H1 (cell line): ENCODE data around the gene P2RX2. TPM values are rescaled to one million over a fixed set of nuclear protein-coding genes. Genes with fewer than 3 reads are reported as not detected.

Experiments
- CTCF ChIA-PET: fragments of 300-600 bp; sonication (Branson Sonifier 250); formaldehyde crosslinking; loops from one replicate; lab custom pipeline; 2021; ENCODE audit not compliant: partially characterized antibody; lab: Charles Lee
- POLR2A ChIA-PET: fragments of 300-600 bp; sonication (Branson Sonifier 250); formaldehyde crosslinking; loops from one replicate; lab custom pipeline; 2021; ENCODE audit warnings: inconsistent platforms; ENCODE audit not compliant: partially characterized antibody; lab: Charles Lee
- DNase-seq, 2 experiments: peaks; one replicate each; pipeline versions ENCODE4 v3.0.0 to v3.0.0-alpha.2; 2010 to 2022; ENCODE audit warnings: low spot score in 2 of 2, low read depth in 1 of 2, mixed read lengths in 1 of 2
- FAIRE-seq: peaks from 2 replicates; lab custom pipeline; 2011; peaks lifted over from hg19 to GRCh38; lab: Jason Lieb, UNC
- H2AFZ ChIP-seq: 2 replicates; pipeline ENCODE4 v1.8.1; 2012; ENCODE audit warnings: low read length, inconsistent platforms
- H2AK5ac ChIP-seq: 2 replicates; pipeline ENCODE4 v1.6.1; 2013; ENCODE audit warnings: low read depth, low read length
- H2BK120ac ChIP-seq: replicated peaks from 2 replicates; pipeline ENCODE3; 2013; ENCODE audit warnings: low read depth, low read length, inconsistent platforms
- H2BK12ac ChIP-seq: 2 replicates; pipeline ENCODE4 v1.6.1; 2013; ENCODE audit warnings: low read depth, low read length
- H2BK15ac ChIP-seq: 2 replicates; pipeline ENCODE4 v1.6.1; 2013; ENCODE audit warnings: low read length
- H2BK20ac ChIP-seq: 2 replicates; pipeline ENCODE4 v1.6.1; 2013; ENCODE audit warnings: low read length
- H2BK5ac ChIP-seq: 2 replicates; pipeline ENCODE4 v1.6.1; 2013; ENCODE audit warnings: low read depth, low read length
- H3K14ac ChIP-seq: 2 replicates; pipeline ENCODE4 v1.6.1; 2013; ENCODE audit warnings: inconsistent platforms; ENCODE audit not compliant: insufficient read length
- H3K18ac ChIP-seq: 2 replicates; pipeline ENCODE4 v1.6.1; 2013; ENCODE audit warnings: low read length; ENCODE audit errors: extremely low read depth
- H3K23ac ChIP-seq: 2 replicates; pipeline ENCODE4 v1.6.1; 2013; ENCODE audit warnings: inconsistent platforms; ENCODE audit not compliant: insufficient read length
- H3K23me2 ChIP-seq: 2 replicates; pipeline ENCODE4 v1.6.1; 2013; ENCODE audit warnings: low read depth, low read length
- H3K27ac ChIP-seq: 2 replicates; pipeline ENCODE4 v1.6.1; 2011; ENCODE audit warnings: low read depth, low read length, inconsistent platforms
- H3K27me3 ChIP-seq, 4 experiments: replicated peaks in 1 of 4; 1 replicate in 1 of 4; 2 replicates in 3 of 4; pipeline versions ENCODE4 v1.6.1 to v1.8.1; 2011 to 2013; ENCODE audit warnings: low read length in 3 of 4, mild to moderate bottlenecking in 3 of 4, inconsistent platforms in 2 of 4, mixed read lengths in 2 of 4, moderate library complexity in 1 of 4; ENCODE audit not compliant: control insufficient read depth in 3 of 4, insufficient read depth in 3 of 4; ENCODE audit errors: extremely low read depth in 1 of 4
- H3K36me3 ChIP-seq, 4 experiments: 2 replicates each; pipeline versions ENCODE4 v1.6.1 to v1.8.1; 2011 to 2013; ENCODE audit warnings: mild to moderate bottlenecking in 4 of 4, low read length in 3 of 4, moderate library complexity in 2 of 4, control low read depth in 1 of 4, inconsistent platforms in 1 of 4; ENCODE audit not compliant: insufficient read depth in 4 of 4, control insufficient read depth in 2 of 4
- H3K4ac ChIP-seq: replicated peaks from 2 replicates; pipeline ENCODE3; 2013; ENCODE audit warnings: low read length, low read depth, mixed read lengths, inconsistent platforms; ENCODE audit not compliant: insufficient read length
- H3K4me1 ChIP-seq, 4 experiments: replicated peaks in 1 of 4; 1 replicate in 1 of 4; 2 replicates in 3 of 4; pipeline versions ENCODE4 v1.6.1 to v1.8.1; 2011 to 2013; ENCODE audit warnings: low read length in 3 of 4, inconsistent platforms in 2 of 4, mixed read lengths in 1 of 4; ENCODE audit not compliant: insufficient read depth in 4 of 4, control insufficient read depth in 3 of 4
- H3K4me2 ChIP-seq, 2 experiments: 2 replicates each; pipeline versions ENCODE4 v1.6.1 to v1.8.1; 2011 to 2013; ENCODE audit warnings: low read depth in 2 of 2, low read length in 2 of 2, control low read depth in 1 of 2, inconsistent platforms in 1 of 2, mild to moderate bottlenecking in 1 of 2; ENCODE audit not compliant: insufficient read depth in 1 of 2
- H3K4me3 ChIP-seq, 4 experiments: fragments of 200-600, 300-600 bp in 1 of 4; sonication (generic), shearing (Covaris generic), sonication (Bioruptor Twin) in 1 of 4; 2 replicates each; pipeline versions ENCODE4 v1.5.1 to v1.8.1; 2011 to 2016; ENCODE audit warnings: low read length in 4 of 4, low read depth in 3 of 4, control low read depth in 2 of 4, inconsistent platforms in 2 of 4, mild to moderate bottlenecking in 2 of 4, mixed read lengths in 1 of 4, moderate library complexity in 1 of 4; ENCODE audit not compliant: insufficient read depth in 2 of 4; ENCODE audit errors: extremely low read depth in 1 of 4
- H3K56ac ChIP-seq: replicated peaks from 2 replicates; pipeline ENCODE3; 2013; ENCODE audit warnings: low read depth, mild to moderate bottlenecking, mixed read lengths, low read length, inconsistent platforms; ENCODE audit not compliant: insufficient read length
- H3K79me1 ChIP-seq: 2 replicates; pipeline ENCODE4 v1.6.1; 2013; ENCODE audit warnings: low read depth, low read length, control low read depth
- H3K79me2 ChIP-seq, 2 experiments: 2 replicates each; pipeline versions ENCODE4 v1.6.1 to v1.8.1; 2012 to 2013; ENCODE audit warnings: low read length in 2 of 2, mild to moderate bottlenecking in 2 of 2, inconsistent platforms in 1 of 2; ENCODE audit not compliant: insufficient read depth in 2 of 2, control insufficient read depth in 1 of 2
- H3K9ac ChIP-seq, 4 experiments: replicated peaks in 1 of 4; 1 replicate in 1 of 4; 2 replicates in 3 of 4; pipeline versions ENCODE4 v1.6.1 to v1.8.1; 2011 to 2013; ENCODE audit warnings: low read depth in 3 of 4, low read length in 3 of 4, control low read depth in 2 of 4, mild to moderate bottlenecking in 2 of 4, moderate library complexity in 2 of 4, inconsistent platforms in 1 of 4; ENCODE audit errors: extremely low read depth in 1 of 4
- H3K9me3 ChIP-seq, 2 experiments: 2 replicates each; pipeline versions ENCODE4 v1.6.1 to v1.8.1; 2012 to 2013; ENCODE audit warnings: mild to moderate bottlenecking in 2 of 2, moderate library complexity in 2 of 2, control low read depth in 1 of 2, inconsistent platforms in 1 of 2, low read depth in 1 of 2, low read length in 1 of 2, mixed read lengths in 1 of 2; ENCODE audit not compliant: insufficient read depth in 2 of 2
- H4K20me1 ChIP-seq, 2 experiments: replicated peaks in 1 of 2; 2 replicates each; pipeline versions ENCODE3 to v1.8.1; 2011 to 2013; ENCODE audit warnings: inconsistent platforms in 2 of 2, low read length in 2 of 2, mild to moderate bottlenecking in 1 of 2; ENCODE audit not compliant: insufficient read depth in 2 of 2, control insufficient read depth in 1 of 2
- H4K5ac ChIP-seq: 2 replicates; pipeline ENCODE4 v1.6.1; 2013; ENCODE audit warnings: low read length, low read depth, mixed read lengths, inconsistent platforms; ENCODE audit not compliant: insufficient read length
- H4K8ac ChIP-seq: 2 replicates; pipeline ENCODE4 v1.8.0; 2013; ENCODE audit warnings: mild to moderate bottlenecking, moderate library complexity, low read length, inconsistent platforms; ENCODE audit not compliant: insufficient read depth; ENCODE audit errors: extremely low read depth
- H4K91ac ChIP-seq: replicated peaks from 2 replicates; pipeline ENCODE3; 2013; ENCODE audit warnings: low read length, mixed read lengths, inconsistent platforms; ENCODE audit not compliant: insufficient read length
- ASH2L ChIP-seq: fragments of 200-600, 300-600 bp; sonication (generic); IDR thresholded peaks from one replicate; pipeline ENCODE4 v1.7.1; 2017; ENCODE audit warnings: low read length
- BRCA1 ChIP-seq: IDR thresholded peaks from 2 replicates; pipeline ENCODE4 v1.6.1; 2012; ENCODE audit warnings: low read depth, low read length, improper control_type of control experiment
- CHD2 ChIP-seq: IDR thresholded peaks from 2 replicates; pipeline ENCODE4 v1.6.1; 2012; ENCODE audit warnings: low read length, improper control_type of control experiment
- CREB1 ChIP-seq: IDR thresholded peaks from 2 replicates; pipeline ENCODE4 v1.6.1; 2012; ENCODE audit warnings: inconsistent platforms
- NRF1 ChIP-seq: IDR thresholded peaks from 2 replicates; pipeline ENCODE4 v1.6.1; 2011; ENCODE audit warnings: mild to moderate bottlenecking, low read depth, low read length, improper control_type of control experiment
- RAD21 ChIP-seq, 2 experiments: IDR thresholded peaks in 1 of 2; conservative IDR thresholded peaks in 1 of 2; 2 replicates each; pipeline ENCODE4 v1.6.1; 2011; ENCODE audit warnings: low read depth in 2 of 2, low read length in 2 of 2, improper control_type of control experiment in 1 of 2, inconsistent platforms in 1 of 2, mild to moderate bottlenecking in 1 of 2, moderate library complexity in 1 of 2
- SIX5 ChIP-seq: IDR thresholded peaks from 2 replicates; pipeline ENCODE4 v1.6.1; 2011; ENCODE audit warnings: mild to moderate bottlenecking, low read depth, low read length
- SP1 ChIP-seq: IDR thresholded peaks from 2 replicates; pipeline ENCODE4 v1.6.1; 2011; ENCODE audit warnings: low read depth, low read length
- WGBS, 2 experiments: shearing (Covaris generic) in 1 of 2; methylation state at CpG; one replicate each; pipeline versions ENCODE4 v1.1.6 to v1.1.7; 2013 to 2015; ENCODE audit warnings: low lambda C conversion rate in 2 of 2, mixed read lengths in 2 of 2, inconsistent platforms in 1 of 2, low coverage in 1 of 2, missing lambda C conversion rate in 1 of 2; ENCODE audit not compliant: insufficient replicate concordance in 2 of 2, insufficient coverage in 1 of 2, insufficient read length in 1 of 2; ENCODE audit errors: extremely low coverage in 1 of 2, missing lambda C conversion rate in 1 of 2; 5-methylcytosine and 5-hydroxymethylcytosine counted together
- polyA plus RNA-seq, 7 experiments: library from polyadenylated mRNA; depleted of rRNA in 3 of 7; stranded (reverse) in 5 of 7; unstranded in 2 of 7; fragments of >200 nt in 5 of 7; fragments of 200-250 nt in 2 of 7; gene quantifications; 1 replicate in 5 of 7; 2 replicates in 1 of 7; 4 replicates in 1 of 7; pipeline versions ENCODE4 v1.2.1 to v1.2.3, GENCODE V29; 2011 to 2013; ENCODE audit warnings: missing spikeins in 2 of 7, mixed read lengths in 2 of 7
- total RNA-seq: library from RNA; stranded (reverse); fragmentation: NEBNext Ultra II Directional; extraction: Animal tissue kit (Norgen Biotek cat#: 25700); gene quantifications from 2 replicates; pipeline ENCODE4 v1.2.1, GENCODE V29; 2021
- TF ChIP-seq, protein P1 (sequence below): IDR thresholded peaks from 2 replicates; pipeline ENCODE4 v1.6.1; 2011; ENCODE audit warnings: low read depth, mild to moderate bottlenecking, low read length; ENCODE audit not compliant: insufficient read depth

Gene P2RX2
- total and polyA plus RNA-seq, 2 of the 8 experiments (the other 6 are each of a cell fraction or from before 2014, with no cell fraction given) = 0.84 to 2.2 TPM

DNA sequence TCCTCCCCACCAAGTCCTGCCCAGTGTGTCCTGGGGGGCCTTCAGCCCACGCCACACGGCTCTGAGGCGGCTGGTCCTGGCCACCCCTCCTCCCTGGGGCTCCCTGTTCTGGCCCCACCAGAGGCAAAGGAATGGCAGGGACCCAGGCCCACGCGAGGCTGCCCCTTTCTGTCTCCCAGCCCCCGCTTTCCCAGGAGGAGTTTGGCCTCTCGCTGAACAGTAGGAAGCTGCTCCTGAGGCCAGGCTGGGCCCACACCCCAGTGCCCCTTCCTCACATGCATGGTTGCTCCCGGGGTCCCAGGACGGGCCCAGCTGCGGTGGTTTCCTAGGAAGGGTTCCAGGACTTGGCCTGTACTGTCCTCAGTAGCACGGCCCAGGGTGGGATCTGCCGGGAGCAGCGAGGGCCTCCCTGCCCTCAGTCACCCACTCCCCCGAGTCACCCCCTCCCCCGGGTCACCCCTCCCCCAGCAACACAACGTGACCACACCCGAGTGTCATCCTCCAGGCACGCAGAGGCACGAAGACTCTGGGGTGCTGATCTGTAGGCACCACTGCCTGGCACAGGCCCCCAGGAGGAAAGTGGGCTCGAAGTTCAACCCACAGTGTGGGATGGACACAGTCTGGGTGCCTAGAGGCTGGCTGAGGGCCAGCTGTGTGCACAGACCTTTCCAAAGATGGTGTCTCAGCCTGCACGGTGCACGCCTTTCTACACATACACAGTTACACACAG, 41.2 kb upstream of the P2RX2 start:
- TF ChIP-seq, protein P1, sequence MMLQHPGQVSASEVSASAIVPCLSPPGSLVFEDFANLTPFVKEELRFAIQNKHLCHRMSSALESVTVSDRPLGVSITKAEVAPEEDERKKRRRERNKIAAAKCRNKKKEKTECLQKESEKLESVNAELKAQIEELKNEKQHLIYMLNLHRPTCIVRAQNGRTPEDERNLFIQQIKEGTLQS = no peak
- TF ChIP-seq SIX5 (no peak), BRCA1 (no peak), ASH2L (no peak), SP1 (no peak), CHD2 (no peak), CREB1 (no peak), NRF1 (no peak), RAD21 (IDR thresholded peaks at IDR 0.05 in 1 of 2, conservative IDR thresholded peaks at IDR 0.05 in 1 of 2; ENCODE audit: low read depth in 2 of 2, low read length in 2 of 2) (no peak)
- TF ChIP-seq, all 59 proteins: peak for 0
- Histone ChIP-seq H3K4me1 (peaks cover 0 to 1% (median under 1%) of the 10 kb centered on the region in 4 experiments; a peak in 1 of 7 replicates), H4K5ac (no peak overlapping the region), H3K27ac (no peak overlapping the region), H4K8ac (no peak overlapping the region), H3K4me3 (no peak overlapping the region), H3K79me2 (no peaks in the 10 kb centered on the region), H3K23ac (no peak overlapping the region), H3K18ac (no peak overlapping the region), H2AK5ac (no peak overlapping the region), H2AFZ (no peak overlapping the region), H4K91ac (no peak overlapping the region), H3K27me3 (peaks cover 0 to 4% (median 3%) of the 10 kb centered on the region in 4 experiments; a peak in 6 of 7 replicates), H2BK120ac (no peak overlapping the region), H3K79me1 (peaks cover 2% of the 10 kb centered on the region; the same call in 1 of the 2 replicates), H2BK15ac (no peak overlapping the region), H3K9me3 (no peaks in the 10 kb centered on the region), H3K23me2 (peaks cover 5% of the 10 kb centered on the region; the same call in 1 of the 2 replicates), H3K4me2 (no peak overlapping the region), H4K20me1 (peaks cover 17 to 35% of the 10 kb centered on the region in 2 experiments), H2BK5ac (no peak overlapping the region), H3K14ac (no peak overlapping the region), H3K4ac (no peak overlapping the region), H3K56ac (no peak overlapping the region), H2BK12ac (no peak overlapping the region), H3K36me3 (peaks cover 3 to 46% (median 18%) of the 10 kb centered on the region in 4 experiments; a peak in 7 of 8 replicates), H3K9ac (no peak overlapping the region), H2BK20ac (no peak overlapping the region)
- ChIA-PET POLR2A (interaction anchor here (1.0 to 6.6 kb wide), 3 partner anchors 10 to 18 kb away, joined by 3 to 60 read pairs (median 4); no protein-coding TSS in a partner anchor), CTCF (interaction anchor here (1.1 to 2.0 kb wide), 4 partner anchors 9 to 163 kb away, joined by 3 to 8 read pairs (median 4); no protein-coding TSS in a partner anchor)
- DNase-seq = no peak
- WGBS, 2 experiments = 87% methylated on average over 16 of the region's 22 CpGs; no CpG with 5 or more reads in 1 of the 2 experiments
- no peak for FAIRE-seq
